Transverse colon (tissue), 3 donors: ENCODE results near the gene TPST2.

Experiments
- CTCF ChIP-seq, 5 experiments: fragments of 200-600 bp in 3 of 5; fragments of 450-650 bp in 2 of 5; sonication (generic) in 3 of 5; IDR thresholded peaks; 1 replicate in 2 of 5; 2 replicates in 3 of 5; pipeline ENCODE4 v1.5.1; 2016 to 2017; ENCODE audit warnings: antibody characterized with exemption in 5 of 5, inconsistent platforms in 3 of 5, mild to moderate bottlenecking in 2 of 5, moderate library complexity in 1 of 5
- POLR2A ChIP-seq: fragments of 450-650 bp; IDR thresholded peaks from one replicate; pipeline ENCODE4 v1.6.1; 2016; ENCODE audit warnings: antibody characterized with exemption, mild to moderate bottlenecking, moderate library complexity

GRCh38 chr22:26474682-26475081 lies 115.2 kb downstream of the TPST2 start:
- TF ChIP-seq CTCF (IDR thresholded peaks at IDR 0.05) (no peak), POLR2A (no peak)
